Suprapubic skin (tissue), 4 donors: ENCODE data around the gene OSBPL8.

Source experiments
- CTCF ChIP-seq, 2 donors: fragments of 200-600 bp in 1 of 2; fragments of 450-650 bp in 1 of 2; sonication (generic) in 1 of 2; IDR thresholded peaks; one replicate each; pipeline ENCODE4 v1.5.1; 2016 to 2019; ENCODE audit warnings: antibody characterized with exemption in 2 of 2, mild to moderate bottlenecking in 1 of 2, moderate library complexity in 1 of 2
- EP300 ChIP-seq: sonication (generic); formaldehyde crosslinking; IDR thresholded peaks from one replicate; pipeline ENCODE4 v1.6.1; 2017; ENCODE audit warnings: antibody characterized with exemption
- POLR2A ChIP-seq, 2 donors: fragments of 450-650 bp; IDR thresholded peaks; one replicate each; pipeline ENCODE4 v1.6.1; 2017; ENCODE audit warnings: antibody characterized with exemption in 2 of 2, mild to moderate bottlenecking in 2 of 2, moderate library complexity in 2 of 2
- POLR2AphosphoS5 ChIP-seq, 3 donors: sonication (generic); formaldehyde crosslinking; IDR thresholded peaks; one replicate each; pipeline ENCODE4 v1.6.1; 2017; ENCODE audit warnings: antibody characterized with exemption in 3 of 3

- TF ChIP-seq CTCF (IDR thresholded peaks at IDR 0.05) (no peak), POLR2AphosphoS5 (IDR thresholded peaks at IDR 0.05) (no peak), POLR2A (IDR thresholded peaks at IDR 0.05) (no peak), EP300 (no peak)
Measured at GRCh38 chr12:76491292-76491691, 68.3 kb downstream of the OSBPL8 start.
